HepG2 (cell line): ENCODE data around the gene MLX. TPM values are rescaled to one million over a fixed set of nuclear protein-coding genes. Genes with fewer than 3 reads are reported as not detected.

Experiments
- ATF2 ChIP-seq: sonication (generic); formaldehyde crosslinking; IDR thresholded peaks from 2 replicates; pipeline ENCODE4 v1.4.0; 2020; ENCODE audit warnings: missing genetic modification reagents
- CBX1 ChIP-seq: IDR thresholded peaks from one replicate; pipeline ENCODE4 v1.6.1; 2016; ENCODE audit warnings: antibody characterized with exemption, low read depth
- CHCHD3 ChIP-seq: sonication (generic); formaldehyde crosslinking; IDR thresholded peaks from 2 replicates; pipeline ENCODE4 v1.8.0; 2022; ENCODE audit warnings: mild to moderate bottlenecking, missing genetic modification reagents, moderate library complexity
- GATA4 ChIP-seq: sonication (generic); IDR thresholded peaks from 2 replicates; pipeline ENCODE4 v1.6.1; 2016; ENCODE audit warnings: antibody characterized with exemption, low read depth, borderline replicate concordance
- GTF2F1 ChIP-seq: fragments of 150-350 bp; IDR thresholded peaks from 2 replicates; pipeline ENCODE4 v1.6.1; 2014; ENCODE audit warnings: low read length
- GTF3A ChIP-seq: sonication (generic); formaldehyde crosslinking; conservative IDR thresholded peaks from 2 replicates; pipeline ENCODE4 v1.4.0; 2020; ENCODE audit warnings: mild to moderate bottlenecking, missing genetic modification reagents
- HOXA3 ChIP-seq: sonication (generic); formaldehyde crosslinking; IDR thresholded peaks from 2 replicates; pipeline ENCODE4 v1.5.0; 2020; ENCODE audit warnings: missing genetic modification reagents
- HOXA7 ChIP-seq: sonication (generic); formaldehyde crosslinking; IDR thresholded peaks from 2 replicates; pipeline ENCODE4 v1.8.1; 2022; ENCODE audit warnings: mild to moderate bottlenecking, missing genetic modification reagents, moderate library complexity
- JUNB ChIP-seq: sonication (generic); formaldehyde crosslinking; IDR thresholded peaks from 2 replicates; pipeline ENCODE4 v1.8.0; 2022; ENCODE audit warnings: missing genetic modification reagents, mild to moderate bottlenecking, borderline replicate concordance
- KLF11 ChIP-seq: IDR thresholded peaks from 2 replicates; pipeline ENCODE4 v1.6.1; 2016; ENCODE audit warnings: missing compliant biosample characterization
- ONECUT2 ChIP-seq: sonication (generic); formaldehyde crosslinking; IDR thresholded peaks from 2 replicates; pipeline ENCODE4 v1.4.0; 2020; ENCODE audit warnings: missing genetic modification reagents
- RFXANK ChIP-seq: IDR thresholded peaks from 2 replicates; pipeline ENCODE4 v1.6.1; 2016
- SPEN ChIP-seq: sonication (generic); formaldehyde crosslinking; IDR thresholded peaks from 2 replicates; pipeline ENCODE4 v1.5.1; 2020; ENCODE audit warnings: low read depth, mild to moderate bottlenecking, missing genetic modification reagents
- SUZ12 ChIP-seq: fragments of 150-350 bp; IDR thresholded peaks from 2 replicates; pipeline ENCODE4 v1.6.1; 2014; ENCODE audit warnings: low read depth, low read length
- ZFP62 ChIP-seq: sonication (generic); formaldehyde crosslinking; IDR thresholded peaks from 2 replicates; pipeline ENCODE4 v1.4.0; 2020; ENCODE audit warnings: missing genetic modification reagents
- ZNF142 ChIP-seq: sonication (generic); formaldehyde crosslinking; IDR thresholded peaks from 2 replicates; pipeline ENCODE4 v1.4.0; 2020; ENCODE audit warnings: missing genetic modification reagents
- ZNF230 ChIP-seq: sonication (generic); formaldehyde crosslinking; IDR thresholded peaks from 2 replicates; pipeline ENCODE4 v1.4.0; 2020; ENCODE audit warnings: mild to moderate bottlenecking, missing genetic modification reagents
- ZNF414 ChIP-seq: sonication (generic); formaldehyde crosslinking; IDR thresholded peaks from 2 replicates; pipeline ENCODE4 v1.5.0; 2020; ENCODE audit warnings: missing genetic modification reagents
- ZNF543 ChIP-seq: sonication (generic); formaldehyde crosslinking; IDR thresholded peaks from 2 replicates; pipeline ENCODE4 v1.4.0; 2020; ENCODE audit warnings: mild to moderate bottlenecking, missing genetic modification reagents
- ZNF547 ChIP-seq: sonication (generic); formaldehyde crosslinking; IDR thresholded peaks from 2 replicates; pipeline ENCODE4 v1.5.1; 2020; ENCODE audit warnings: mild to moderate bottlenecking, missing genetic modification reagents
- ZNF616 ChIP-seq: sonication (generic); formaldehyde crosslinking; IDR thresholded peaks from 2 replicates; pipeline ENCODE4 v1.5.0; 2020; ENCODE audit warnings: low read depth, mild to moderate bottlenecking, missing genetic modification reagents
- ZNF749 ChIP-seq: sonication (generic); formaldehyde crosslinking; IDR thresholded peaks from 2 replicates; pipeline ENCODE4 v1.8.0; 2022; ENCODE audit warnings: mild to moderate bottlenecking, missing genetic modification reagents, moderate library complexity, borderline replicate concordance
- ZSCAN31 ChIP-seq: sonication (generic); formaldehyde crosslinking; IDR thresholded peaks from 2 replicates; pipeline ENCODE4 v1.5.0; 2020; ENCODE audit warnings: low read depth, mild to moderate bottlenecking, missing genetic modification reagents
- polyA plus RNA-seq, 8 experiments: library from polyadenylated mRNA; depleted of rRNA in 3 of 8; stranded (reverse) in 7 of 8; unstranded in 1 of 8; fragments of >200 nt; fragmentation: Illumina TruSeq in 4 of 8; extraction: Trizol in 4 of 8; gene quantifications; 2 replicates each; pipeline versions ENCODE4 v1.2.1 to v1.2.3, GENCODE V29; 2011 to 2016; ENCODE audit warnings: low read depth in 4 of 8, missing spikeins in 1 of 8, mixed read lengths in 1 of 8; ENCODE audit not compliant: insufficient read depth in 1 of 8
- total RNA-seq, 5 experiments: library from RNA; depleted of rRNA; stranded (reverse); fragments of >200 nt; fragmentation: Illumina TruSeq; extraction: Trizol; gene quantifications; 2 replicates each; pipeline ENCODE4 v1.2.3, GENCODE V29; 2016; ENCODE audit warnings: low read depth in 1 of 5

Gene MLX
- total and polyA plus RNA-seq, 2 of the 13 experiments (the other 11 are each of a cell fraction or from before 2014, with no cell fraction given): 38.9 to 74.4 TPM

- peak; percentile 27; the same call in 1 of the 2 replicates for TF ChIP-seq RFXANK (CRISPR knock-in tag)
- TF ChIP-seq ZNF547: peak; percentile 78
- no peak for TF ChIP-seq GTF2F1
- no peak for TF ChIP-seq ZFP62 (CRISPR knock-in tag)
- TF ChIP-seq HOXA3 (CRISPR knock-in tag): peak; percentile 69
- peak; percentile 57 for TF ChIP-seq ZNF230 (CRISPR knock-in tag)
- TF ChIP-seq KLF11 (CRISPR knock-in tag): peak; percentile 48; the same call in 1 of the 2 replicates
- TF ChIP-seq SUZ12: no peak
- no peak for TF ChIP-seq HOXA7 (CRISPR knock-in tag)
- TF ChIP-seq ZNF142 (CRISPR knock-in tag): no peak
- TF ChIP-seq ZNF414: peak; percentile 86; the same call in 1 of the 2 replicates
- no peak for TF ChIP-seq ZNF543 (CRISPR knock-in tag)
- no peak for TF ChIP-seq CHCHD3 (CRISPR knock-in tag)
- TF ChIP-seq ONECUT2: no peak
- peak; percentile 89 for TF ChIP-seq ATF2 (CRISPR knock-in tag)
- TF ChIP-seq CBX1: peak; percentile 60
- TF ChIP-seq GTF3A: no peak
- TF ChIP-seq JUNB: no peak
- peak; percentile 77; the same call in 1 of the 2 replicates for TF ChIP-seq ZSCAN31
- TF ChIP-seq ZNF749 (CRISPR knock-in tag): no peak; the same call in 1 of the 2 replicates
- peak; percentile 38; the same call in 1 of the 2 replicates for TF ChIP-seq ZNF616
- TF ChIP-seq SPEN (CRISPR knock-in tag): peak; percentile 80
- TF ChIP-seq GATA4: peak; percentile 49; the same call in 1 of the 2 replicates
Observed at GRCh38 chr17:42536372-42537155, 30.3 kb upstream of the MLX start (continued).
